ENCODE measurements around the gene REEP3. TPM values are rescaled to one million over a fixed set of nuclear protein-coding genes. Genes with fewer than 3 reads are reported as not detected.

Gene REEP3
- total and polyA plus RNA-seq, 2 of the 8 experiments (the other 6 are each of a cell fraction or from before 2014, with no cell fraction given), result 5.8 to 31.5 TPM

GRCh38 chr10:63582690-63583089 lies 61.5 kb downstream of the REEP3 start:
- no peak overlapping the region for H2AFZ ChIP-seq (ENCODE audit: low read length)
- no peak overlapping the region for H3K56ac ChIP-seq (replicated peaks; ENCODE audit: insufficient read length, low read depth, low read length)
- no peaks in the 10 kb centered on the region; the same call in 1 of the 2 replicates for H3K79me1 ChIP-seq (ENCODE audit: low read depth, low read length)
- no peak overlapping the region for H3K18ac ChIP-seq (ENCODE audit: extremely low read depth, low read length)
- DNase-seq (ENCODE audit: low read depth in 1 of 2, low spot score in 2 of 2), result no peak
- H2BK12ac ChIP-seq (ENCODE audit: low read depth, low read length), result no peak overlapping the region
- H4K20me1 ChIP-seq (replicated peaks in 1 of 2; ENCODE audit: control insufficient read depth in 1 of 2, insufficient read depth in 2 of 2, low read length in 2 of 2), result no peaks in the 10 kb centered on the region
- H4K91ac ChIP-seq (replicated peaks; ENCODE audit: insufficient read length, low read length), result no peak overlapping the region
- peaks cover 0 to 6% of the 10 kb centered on the region in 2 experiments; a peak in 1 of 4 replicates for H3K79me2 ChIP-seq (ENCODE audit: control insufficient read depth in 1 of 2, insufficient read depth in 2 of 2, low read length in 2 of 2)
- no peaks in the 10 kb centered on the region for H3K36me3 ChIP-seq (ENCODE audit: control insufficient read depth in 2 of 4, insufficient read depth in 4 of 4, low read length in 3 of 4)
- no peak overlapping the region for H2AK5ac ChIP-seq (ENCODE audit: low read depth, low read length)
- no peak overlapping the region for H4K8ac ChIP-seq (ENCODE audit: extremely low read depth, insufficient read depth, low read length)
- no peak overlapping the region for H3K4me3 ChIP-seq (ENCODE audit: extremely low read depth in 1 of 4, insufficient read depth in 2 of 4, low read depth in 3 of 4, low read length in 4 of 4)
- no peak overlapping the region for H2BK5ac ChIP-seq (ENCODE audit: low read depth, low read length)
- no peaks in the 10 kb centered on the region for H3K27me3 ChIP-seq (replicated peaks in 1 of 4; ENCODE audit: control insufficient read depth in 3 of 4, extremely low read depth in 1 of 4, insufficient read depth in 3 of 4, low read length in 3 of 4)
- H3K4ac ChIP-seq (replicated peaks; ENCODE audit: insufficient read length, low read depth, low read length), result no peak overlapping the region
- H2BK120ac ChIP-seq (replicated peaks; ENCODE audit: low read depth, low read length), result no peak overlapping the region
- no peak overlapping the region for H3K23ac ChIP-seq (ENCODE audit: insufficient read length)
- H3K9ac ChIP-seq (replicated peaks in 1 of 4; ENCODE audit: extremely low read depth in 1 of 4, low read depth in 3 of 4, low read length in 3 of 4), result no peak overlapping the region
- no peak overlapping the region for H2BK20ac ChIP-seq (ENCODE audit: low read length)
- ChIA-PET POLR2A (ENCODE audit: partially characterized antibody) (interaction anchor here (1.2 kb wide), 1 partner anchor 61 kb away, joined by 5 read pairs; no protein-coding TSS in a partner anchor), CTCF (ENCODE audit: partially characterized antibody) (no interaction called here)
- H3K9me3 ChIP-seq (ENCODE audit: insufficient read depth in 2 of 2, low read depth in 1 of 2, low read length in 1 of 2), result no peaks in the 10 kb centered on the region
- FAIRE-seq, result no peak
- H4K5ac ChIP-seq (ENCODE audit: insufficient read length, low read depth, low read length), result no peak overlapping the region
- H3K4me1 ChIP-seq (replicated peaks in 1 of 4; ENCODE audit: control insufficient read depth in 3 of 4, insufficient read depth in 4 of 4, low read length in 3 of 4), result no peaks in the 10 kb centered on the region; a peak in 1 of 7 replicates
- 94% methylated on average over 7 of the region's 8 CpGs; no CpG with 5 or more reads in 1 of the 2 experiments for WGBS, 2 experiments (ENCODE audit: extremely low coverage in 1 of 2, insufficient coverage in 1 of 2, insufficient read length in 1 of 2, insufficient replicate concordance in 2 of 2, low coverage in 1 of 2, low lambda C conversion rate in 2 of 2, missing lambda C conversion rate in 1 of 2)
- no peak overlapping the region for H3K27ac ChIP-seq (ENCODE audit: low read depth, low read length)
- no peak overlapping the region for H3K14ac ChIP-seq (ENCODE audit: insufficient read length)
- H2BK15ac ChIP-seq (ENCODE audit: low read length), result 0 out of 2 replicates have a peak overlapping the region, but pooled peaks have one; percentile 8
- no peak overlapping the region for H3K4me2 ChIP-seq (ENCODE audit: insufficient read depth in 1 of 2, low read depth in 2 of 2, low read length in 2 of 2)
- no peaks in the 10 kb centered on the region for H3K23me2 ChIP-seq (ENCODE audit: low read depth, low read length)
- TF ChIP-seq BCL11A (IDR thresholded peaks at IDR 0.05; ENCODE audit: low read depth in 2 of 2, low read length in 2 of 2) (no peak), ZNF274 (IDR thresholded peaks at IDR 0.05; ENCODE audit: borderline replicate concordance, extremely low read depth, low read length) (no peak), SIRT6 (IDR thresholded peaks at IDR 0.05; ENCODE audit: low read length) (no peak), CHD1 (IDR thresholded peaks at IDR 0.05; ENCODE audit: low read depth, low read length) (no peak), POLR2A (IDR thresholded peaks at IDR 0.05; ENCODE audit: control extremely low read depth in 1 of 2, low read depth in 2 of 2, low read length in 2 of 2) (no peak), EP300 (IDR thresholded peaks at IDR 0.05; ENCODE audit: borderline replicate concordance in 1 of 2, low read depth in 2 of 2, low read length in 2 of 2) (no peak), SAP30 (IDR thresholded peaks at IDR 0.05; ENCODE audit: insufficient read depth, insufficient replicate concordance, low read length) (no peak), RAD21 (IDR thresholded peaks at IDR 0.05 in 1 of 2, conservative IDR thresholded peaks at IDR 0.05 in 1 of 2; ENCODE audit: low read depth in 2 of 2, low read length in 2 of 2) (no peak)
- TF ChIP-seq, protein P1, sequence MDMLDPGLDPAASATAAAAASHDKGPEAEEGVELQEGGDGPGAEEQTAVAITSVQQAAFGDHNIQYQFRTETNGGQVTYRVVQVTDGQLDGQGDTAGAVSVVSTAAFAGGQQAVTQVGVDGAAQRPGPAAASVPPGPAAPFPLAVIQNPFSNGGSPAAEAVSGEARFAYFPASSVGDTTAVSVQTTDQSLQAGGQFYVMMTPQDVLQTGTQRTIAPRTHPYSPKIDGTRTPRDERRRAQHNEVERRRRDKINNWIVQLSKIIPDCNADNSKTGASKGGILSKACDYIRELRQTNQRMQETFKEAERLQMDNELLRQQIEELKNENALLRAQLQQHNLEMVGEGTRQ (IDR thresholded peaks at IDR 0.05; ENCODE audit: low read length), result no peak
- TF ChIP-seq, protein P2, sequence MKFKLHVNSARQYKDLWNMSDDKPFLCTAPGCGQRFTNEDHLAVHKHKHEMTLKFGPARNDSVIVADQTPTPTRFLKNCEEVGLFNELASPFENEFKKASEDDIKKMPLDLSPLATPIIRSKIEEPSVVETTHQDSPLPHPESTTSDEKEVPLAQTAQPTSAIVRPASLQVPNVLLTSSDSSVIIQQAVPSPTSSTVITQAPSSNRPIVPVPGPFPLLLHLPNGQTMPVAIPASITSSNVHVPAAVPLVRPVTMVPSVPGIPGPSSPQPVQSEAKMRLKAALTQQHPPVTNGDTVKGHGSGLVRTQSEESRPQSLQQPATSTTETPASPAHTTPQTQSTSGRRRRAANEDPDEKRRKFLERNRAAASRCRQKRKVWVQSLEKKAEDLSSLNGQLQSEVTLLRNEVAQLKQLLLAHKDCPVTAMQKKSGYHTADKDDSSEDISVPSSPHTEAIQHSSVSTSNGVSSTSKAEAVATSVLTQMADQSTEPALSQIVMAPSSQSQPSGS (IDR thresholded peaks at IDR 0.05; ENCODE audit: low read length), result no peak

Data from H1 (cell line).